ENCODE results near the gene CDC14A. TPM values are rescaled to one million over a fixed set of nuclear protein-coding genes. Genes with fewer than 3 reads are reported as not detected.

CDC14A gene
- total and polyA plus RNA-seq, 2 experiments from 2014 or later, result 7.3 to 14.5 TPM

- DNase-seq (ENCODE audit: low spot score), result no peak
- H3K4me2 ChIP-seq, result no peak overlapping the region
- H4K20me1 ChIP-seq (ENCODE audit: insufficient read depth, poor library complexity, severe bottlenecking), result no peaks in the 10 kb centered on the region
- H3K27ac ChIP-seq, result no peak overlapping the region
- H3K27me3 ChIP-seq, result no peaks in the 10 kb centered on the region
- H2AFZ ChIP-seq, result no peak overlapping the region
- no peak overlapping the region for H3K4me3 ChIP-seq
- peaks cover 4% of the 10 kb centered on the region for H3K4me1 ChIP-seq (ENCODE audit: insufficient read depth)
- no peaks in the 10 kb centered on the region for H3K79me2 ChIP-seq
- H3K36me3 ChIP-seq (replicated peaks; ENCODE audit: insufficient read depth, low read depth), result no peaks in the 10 kb centered on the region
- 94% methylated on average over 4 of the region's 4 CpGs for WGBS (ENCODE audit: low lambda C conversion rate, missing lambda C conversion rate)
- H3K9me2 ChIP-seq (replicated peaks; ENCODE audit: insufficient read depth), result no peaks in the 10 kb centered on the region
- no peaks in the 10 kb centered on the region for H3K9me3 ChIP-seq (ENCODE audit: low read depth)
- no peak for TF ChIP-seq EZH2 (IDR thresholded peaks at IDR 0.05; ENCODE audit: borderline replicate concordance)
Measured at GRCh38 chr1:100449477-100449876, 97.2 kb downstream of the CDC14A start.

GRCh38 chr1:100452641-100453040 is 100.3 kb downstream of the CDC14A start:
- Histone ChIP-seq H3K79me2 (no peaks in the 10 kb centered on the region), H3K9me2 (replicated peaks; ENCODE audit: insufficient read depth) (no peaks in the 10 kb centered on the region), H3K4me1 (ENCODE audit: insufficient read depth) (no peaks in the 10 kb centered on the region), H2AFZ (no peak overlapping the region), H3K27ac (no peak overlapping the region), H3K4me3 (no peak overlapping the region), H3K36me3 (replicated peaks; ENCODE audit: insufficient read depth, low read depth) (no peaks in the 10 kb centered on the region), H3K9me3 (ENCODE audit: low read depth) (no peaks in the 10 kb centered on the region), H3K4me2 (no peak overlapping the region), H4K20me1 (ENCODE audit: insufficient read depth, poor library complexity, severe bottlenecking) (no peaks in the 10 kb centered on the region), H3K27me3 (no peaks in the 10 kb centered on the region)
- TF ChIP-seq CTCF (IDR thresholded peaks at IDR 0.05; ENCODE audit: poor library complexity), result no peak
- TF ChIP-seq EZH2 (IDR thresholded peaks at IDR 0.05; ENCODE audit: borderline replicate concordance), result no peak
- no peak for TF ChIP-seq EZH2phosphoT487 (IDR thresholded peaks at IDR 0.05; ENCODE audit: low read depth, severe bottlenecking, unreplicated experiment)
- 85% methylated on average over 1 of the region's 1 CpG for WGBS (ENCODE audit: low lambda C conversion rate, missing lambda C conversion rate)
- no peak for DNase-seq (ENCODE audit: low spot score)

GRCh38 chr1:100455478-100456072 is 103.3 kb downstream of the CDC14A start:
- Histone ChIP-seq H3K4me2 (no peak overlapping the region), H2AFZ (no peak overlapping the region), H3K27ac (no peak overlapping the region), H3K27me3 (no peaks in the 10 kb centered on the region), H4K20me1 (ENCODE audit: insufficient read depth, poor library complexity, severe bottlenecking) (no peaks in the 10 kb centered on the region), H3K79me2 (no peaks in the 10 kb centered on the region), H3K9me3 (ENCODE audit: low read depth) (no peaks in the 10 kb centered on the region), H3K4me3 (no peak overlapping the region), H3K36me3 (replicated peaks; ENCODE audit: insufficient read depth, low read depth) (no peaks in the 10 kb centered on the region), H3K9me2 (replicated peaks; ENCODE audit: insufficient read depth) (no peaks in the 10 kb centered on the region), H3K4me1 (ENCODE audit: insufficient read depth) (no peaks in the 10 kb centered on the region)
- TF ChIP-seq CTCF (IDR thresholded peaks at IDR 0.05; ENCODE audit: poor library complexity) (peak; percentile 62), EZH2 (IDR thresholded peaks at IDR 0.05; ENCODE audit: borderline replicate concordance) (no peak)
- DNase-seq (ENCODE audit: low spot score), result peak; percentile 19

- WGBS (ENCODE audit: low lambda C conversion rate, missing lambda C conversion rate), result 65% methylated on average over 2 of the region's 2 CpGs
Measured at GRCh38 chr1:100456880-100457279, 104.6 kb downstream of the CDC14A start.

More at GRCh38 chr1:100456880-100457279, 104.6 kb downstream of the CDC14A start:
- H3K79me2 ChIP-seq, result no peaks in the 10 kb centered on the region
- no peaks in the 10 kb centered on the region for H3K27me3 ChIP-seq
- DNase-seq (ENCODE audit: low spot score), result no peak
- no peaks in the 10 kb centered on the region for H4K20me1 ChIP-seq (ENCODE audit: insufficient read depth, poor library complexity, severe bottlenecking)
- H3K36me3 ChIP-seq (replicated peaks; ENCODE audit: insufficient read depth, low read depth), result no peaks in the 10 kb centered on the region
- no peaks in the 10 kb centered on the region for H3K9me2 ChIP-seq (replicated peaks; ENCODE audit: insufficient read depth)
- no peak for TF ChIP-seq EZH2phosphoT487 (IDR thresholded peaks at IDR 0.05; ENCODE audit: low read depth, severe bottlenecking, unreplicated experiment)
- TF ChIP-seq EZH2 (IDR thresholded peaks at IDR 0.05; ENCODE audit: borderline replicate concordance), result no peak
- TF ChIP-seq CTCF (IDR thresholded peaks at IDR 0.05; ENCODE audit: poor library complexity), result no peak
- no peaks in the 10 kb centered on the region for H3K9me3 ChIP-seq (ENCODE audit: low read depth)
- H3K4me2 ChIP-seq, result no peak overlapping the region
- H2AFZ ChIP-seq, result no peak overlapping the region
- H3K27ac ChIP-seq, result no peak overlapping the region
- H3K4me1 ChIP-seq (ENCODE audit: insufficient read depth), result no peaks in the 10 kb centered on the region
- no peak overlapping the region for H3K4me3 ChIP-seq

Data from hepatocyte (in vitro differentiated cells).